GM12891 (cell line): ENCODE data around the gene CPM.

Source experiments
- DNase-seq: peaks from one replicate; pipeline ENCODE4 v3.0.0; 2011; ENCODE audit warnings: low spot score; ENCODE audit not compliant: insufficient read length
- FAIRE-seq: peaks from 2 replicates; lab custom pipeline; 2011; peaks lifted over from hg19 to GRCh38; lab: Jason Lieb, UNC
- PAX5 ChIP-seq: IDR thresholded peaks from 2 replicates; pipeline ENCODE4 v1.6.1; 2011; ENCODE audit warnings: low read length, moderate library complexity, mild to moderate bottlenecking; ENCODE audit not compliant: insufficient read depth, severe bottlenecking
- POLR2A ChIP-seq: IDR thresholded peaks from 2 replicates; pipeline ENCODE4 v1.6.1; 2011; ENCODE audit warnings: low read depth, low read length, control low read depth
- POLR2AphosphoS5 ChIP-seq: IDR thresholded peaks from 2 replicates; pipeline ENCODE4 v1.6.1; 2011; ENCODE audit warnings: low read depth, low read length, control low read depth
- POU2F2 ChIP-seq: IDR thresholded peaks from 2 replicates; pipeline ENCODE4 v1.6.1; 2011; ENCODE audit warnings: low read depth, mild to moderate bottlenecking, control low read depth, low read length, moderate library complexity
- SPI1 ChIP-seq: IDR thresholded peaks from 2 replicates; pipeline ENCODE4 v1.6.1; 2011; ENCODE audit warnings: low read depth, low read length, control low read depth
- TAF1 ChIP-seq: IDR thresholded peaks from 2 replicates; pipeline ENCODE4 v1.6.1; 2011; ENCODE audit warnings: low read depth, low read length, control low read depth

The CPM gene

GRCh38 chr12:68883151-68883550, 49.8 kb downstream of the CPM start:
- TF ChIP-seq POLR2AphosphoS5: no peak
- DNase-seq: no peak
- FAIRE-seq: no peak

- no peak for FAIRE-seq
- DNase-seq: no peak
- no peak for TF ChIP-seq POLR2A
- TF ChIP-seq TAF1: no peak
- no peak for TF ChIP-seq POLR2AphosphoS5
- no peak for TF ChIP-seq SPI1
These were observed 50.6 kb downstream of the CPM start for GRCh38 chr12:68882251-68882964.

GRCh38 chr12:68880660-68881325, 52.2 kb downstream of the CPM start:
- TF ChIP-seq POLR2A: no peak
- TF ChIP-seq POLR2AphosphoS5: no peak
- TF ChIP-seq PAX5: no peak
- no peak for TF ChIP-seq POU2F2
- TF ChIP-seq TAF1: no peak
- TF ChIP-seq SPI1: no peak
- DNase-seq: no peak
- FAIRE-seq: no peak

GRCh38 chr12:68878846-68879245, 54.1 kb downstream of the CPM start:
- DNase-seq: no peak
- no peak for FAIRE-seq
- TF ChIP-seq POLR2A (no peak), POLR2AphosphoS5 (no peak), TAF1 (no peak), PAX5 (no peak)

- FAIRE-seq (no peak), DNase-seq (no peak)
- TF ChIP-seq POLR2AphosphoS5 (no peak), TAF1 (no peak), SPI1 (no peak), POLR2A (no peak), POU2F2 (no peak), PAX5 (no peak)
These were observed 54.7 kb downstream of the CPM start for GRCh38 chr12:68878283-68878682.

GRCh38 chr12:68877583-68877982, 55.4 kb downstream of the CPM start:
- no peak for DNase-seq
- TF ChIP-seq POLR2A: no peak
- no peak for FAIRE-seq

GRCh38 chr12:68876461-68876860, 56.5 kb downstream of the CPM start:
- FAIRE-seq (no peak), DNase-seq (no peak)
- no peak for TF ChIP-seq PAX5
- TF ChIP-seq POLR2AphosphoS5: no peak
- no peak for TF ChIP-seq TAF1
- no peak for TF ChIP-seq POLR2A
- TF ChIP-seq SPI1: no peak
- no peak for TF ChIP-seq POU2F2

- DNase-seq (no peak), FAIRE-seq (no peak)
- TF ChIP-seq SPI1 (no peak), PAX5 (no peak), POLR2AphosphoS5 (no peak), POU2F2 (no peak), TAF1 (no peak), POLR2A (no peak)
These were observed 59.7 kb downstream of the CPM start for GRCh38 chr12:68873316-68873715.

- no peak for DNase-seq
- FAIRE-seq: peak; percentile 50
- no peak for TF ChIP-seq PAX5
- no peak for TF ChIP-seq POLR2AphosphoS5
- TF ChIP-seq POLR2A: no peak
These were observed 61.0 kb downstream of the CPM start for GRCh38 chr12:68871921-68872320.

GRCh38 chr12:68871396-68871795, 61.6 kb downstream of the CPM start:
- TF ChIP-seq SPI1 (no peak), TAF1 (no peak), PAX5 (no peak)
- DNase-seq (no peak), FAIRE-seq (no peak)
